MM.1S (cell line): ENCODE results near the gene RAB3IL1.

Experiments used
- DNase-seq: peaks from one replicate; pipeline ENCODE4 v3.0.0-alpha.2; 2015
- H2AFZ ChIP-seq: fragments of 300-600 bp; sonication (generic); 2 replicates; pipeline ENCODE4 v1.6.0; 2016; ENCODE audit warnings: antibody characterized with exemption, low read length
- H3F3A ChIP-seq: fragments of 300-600 bp; sonication (generic); 2 replicates; pipeline ENCODE4 v1.6.1; 2016; ENCODE audit warnings: mild to moderate bottlenecking, antibody characterized with exemption, low read length, moderate library complexity, mixed read lengths; ENCODE audit not compliant: insufficient read depth
- H3K27ac ChIP-seq: fragments of 300-600 bp; sonication (generic); 2 replicates; pipeline ENCODE4 v1.5.1; 2016; ENCODE audit warnings: mild to moderate bottlenecking, low read length
- H3K27me3 ChIP-seq: fragments of 300-600 bp; sonication (generic); replicated peaks from 2 replicates; pipeline ENCODE4 v1.6.0; 2016; ENCODE audit warnings: low read length; ENCODE audit not compliant: insufficient read depth
- H3K36me3 ChIP-seq: fragments of 300-600 bp; sonication (generic); replicated peaks from 2 replicates; pipeline ENCODE4 v1.6.1; 2016; ENCODE audit warnings: mild to moderate bottlenecking, low read length, mixed read lengths; ENCODE audit not compliant: insufficient read depth
- H3K4me1 ChIP-seq: fragments of 300-600 bp; sonication (generic); 2 replicates; pipeline ENCODE4 v1.6.1; 2016; ENCODE audit warnings: low read length, mixed read lengths
- H3K4me2 ChIP-seq: fragments of 300-600 bp; sonication (generic); 2 replicates; pipeline ENCODE4 v1.6.0; 2016; ENCODE audit warnings: low read depth, low read length
- H3K4me3 ChIP-seq: fragments of 300-600 bp; sonication (generic); 2 replicates; pipeline ENCODE4 v1.5.1; 2016; ENCODE audit warnings: low read length, mixed read lengths
- H3K79me2 ChIP-seq: fragments of 300-600 bp; sonication (generic); 2 replicates; pipeline ENCODE4 v1.6.1; 2016; ENCODE audit warnings: mixed run types, low read length, mixed read lengths
- H3K9ac ChIP-seq: fragments of 300-600 bp; sonication (generic); 2 replicates; pipeline ENCODE4 v1.6.1; 2016; ENCODE audit warnings: low read length, mixed read lengths
- H3K9me2 ChIP-seq: fragments of 300-600 bp; sonication (generic); replicated peaks from 2 replicates; pipeline ENCODE4 v1.6.1; 2016; ENCODE audit warnings: mild to moderate bottlenecking, low read length, mixed read lengths; ENCODE audit not compliant: insufficient read depth
- H3K9me3 ChIP-seq: fragments of 300-600 bp; sonication (generic); replicated peaks from 2 replicates; pipeline ENCODE4 v1.6.1; 2016; ENCODE audit warnings: mild to moderate bottlenecking, low read length, mixed read lengths; ENCODE audit not compliant: insufficient read depth
- H4K20me1 ChIP-seq: fragments of 300-600 bp; sonication (generic); 2 replicates; pipeline ENCODE4 v1.6.1; 2016; ENCODE audit warnings: mild to moderate bottlenecking, low read length, moderate library complexity, mixed read lengths; ENCODE audit not compliant: insufficient read depth
- EZH2 ChIP-seq: fragments of 300-600 bp; sonication (generic); optimal IDR thresholded peaks from 2 replicates; pipeline ENCODE3; 2017; ENCODE audit warnings: low read depth, mild to moderate bottlenecking, antibody characterized with exemption, low read length, mixed read lengths
- EZH2phosphoT487 ChIP-seq: fragments of 300-600 bp; sonication (generic); IDR thresholded peaks from 2 replicates; pipeline ENCODE4 v1.6.1; 2018; ENCODE audit warnings: antibody characterized with exemption, low read length
- TF ChIP-seq, protein P1 (sequence below): fragments of 300-600 bp; sonication (generic); IDR thresholded peaks from 2 replicates; pipeline ENCODE4 v1.5.1; 2016; ENCODE audit warnings: antibody characterized with exemption, low read length, mixed read lengths

RAB3IL1 gene

DNA sequence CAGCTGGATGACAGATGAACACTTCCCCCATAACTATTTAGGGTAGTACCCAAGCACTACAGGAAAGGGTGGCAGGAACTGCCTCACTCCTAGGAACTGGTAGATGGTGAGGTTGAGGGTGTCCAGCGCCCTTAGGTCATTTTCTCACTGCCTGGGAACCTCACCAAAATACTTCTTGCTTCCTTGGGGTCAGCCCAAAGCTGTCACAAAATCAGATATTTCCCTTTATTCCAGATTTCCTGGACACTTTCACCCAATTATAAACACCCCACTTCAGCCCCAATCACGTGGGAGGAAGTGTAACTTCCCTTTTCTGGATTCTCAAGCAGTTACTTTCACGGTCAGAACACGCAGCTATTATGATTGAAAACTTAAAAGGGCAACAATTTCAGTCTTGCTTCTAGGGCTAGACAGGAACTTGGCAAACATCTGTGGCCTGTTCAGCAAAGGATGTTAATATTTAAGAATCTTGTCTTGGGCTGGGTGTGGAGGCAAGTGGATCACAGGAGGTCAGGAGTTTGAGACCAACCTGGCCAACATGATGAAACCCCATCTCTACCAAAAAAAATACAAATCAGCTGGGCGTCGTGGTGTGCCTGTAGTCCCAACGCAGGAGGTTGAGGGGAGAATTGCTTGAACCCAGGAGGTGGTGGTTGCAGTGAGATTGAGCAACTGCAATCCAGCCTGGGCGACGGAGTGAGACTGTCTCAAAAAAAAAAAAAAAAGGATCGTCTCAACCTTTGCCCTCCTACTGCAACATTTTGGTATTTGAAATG, 46.1 kb upstream of the RAB3IL1 start:
- no peak for TF ChIP-seq EZH2phosphoT487
- TF ChIP-seq EZH2, result no peak
- TF ChIP-seq, protein P1, sequence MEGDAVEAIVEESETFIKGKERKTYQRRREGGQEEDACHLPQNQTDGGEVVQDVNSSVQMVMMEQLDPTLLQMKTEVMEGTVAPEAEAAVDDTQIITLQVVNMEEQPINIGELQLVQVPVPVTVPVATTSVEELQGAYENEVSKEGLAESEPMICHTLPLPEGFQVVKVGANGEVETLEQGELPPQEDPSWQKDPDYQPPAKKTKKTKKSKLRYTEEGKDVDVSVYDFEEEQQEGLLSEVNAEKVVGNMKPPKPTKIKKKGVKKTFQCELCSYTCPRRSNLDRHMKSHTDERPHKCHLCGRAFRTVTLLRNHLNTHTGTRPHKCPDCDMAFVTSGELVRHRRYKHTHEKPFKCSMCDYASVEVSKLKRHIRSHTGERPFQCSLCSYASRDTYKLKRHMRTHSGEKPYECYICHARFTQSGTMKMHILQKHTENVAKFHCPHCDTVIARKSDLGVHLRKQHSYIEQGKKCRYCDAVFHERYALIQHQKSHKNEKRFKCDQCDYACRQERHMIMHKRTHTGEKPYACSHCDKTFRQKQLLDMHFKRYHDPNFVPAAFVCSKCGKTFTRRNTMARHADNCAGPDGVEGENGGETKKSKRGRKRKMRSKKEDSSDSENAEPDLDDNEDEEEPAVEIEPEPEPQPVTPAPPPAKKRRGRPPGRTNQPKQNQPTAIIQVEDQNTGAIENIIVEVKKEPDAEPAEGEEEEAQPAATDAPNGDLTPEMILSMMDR, result no peak
- Histone ChIP-seq H3K36me3 (no peaks in the 10 kb centered on the region; the same call in 1 of the 2 replicates), H3F3A (no peaks in the 10 kb centered on the region), H2AFZ (no peak overlapping the region), H3K4me1 (peaks cover 24% of the 10 kb centered on the region), H3K9ac (no peak overlapping the region), H3K9me2 (no peaks in the 10 kb centered on the region), H3K27ac (peak overlapping the region; percentile 15; the same call in 1 of the 2 replicates), H3K27me3 (no peaks in the 10 kb centered on the region; the same call in 1 of the 2 replicates), H3K4me3 (no peak overlapping the region), H3K4me2 (no peak overlapping the region), H4K20me1 (no peaks in the 10 kb centered on the region), H3K79me2 (peaks cover 18% of the 10 kb centered on the region), H3K9me3 (no peaks in the 10 kb centered on the region)
- DNase-seq, result peak; percentile 19

DNA sequence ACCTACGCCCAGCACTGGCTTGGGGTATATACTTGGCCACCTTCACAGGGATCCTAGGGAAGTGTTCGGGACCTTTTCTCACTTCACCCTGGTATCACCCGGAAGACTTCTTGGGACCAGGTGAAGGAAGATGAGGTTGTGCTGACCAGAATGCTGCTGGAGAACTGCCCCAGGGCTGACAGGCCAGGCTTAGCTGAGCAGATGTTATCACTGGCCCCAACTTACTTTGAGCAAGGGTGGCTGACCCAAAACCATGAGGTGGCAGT, 45.6 kb upstream of the RAB3IL1 start:
- H3K36me3 ChIP-seq, result no peaks in the 10 kb centered on the region; the same call in 1 of the 2 replicates
- peaks cover 18% of the 10 kb centered on the region for H3K79me2 ChIP-seq
- TF ChIP-seq, protein P1, result no peak
- TF ChIP-seq EZH2, result no peak
- no peak for TF ChIP-seq EZH2phosphoT487
- H3K9me3 ChIP-seq, result no peaks in the 10 kb centered on the region
- no peaks in the 10 kb centered on the region for H4K20me1 ChIP-seq
- peak overlapping the region; percentile 15; the same call in 1 of the 2 replicates for H3K27ac ChIP-seq
- no peak overlapping the region for H3K4me2 ChIP-seq
- no peaks in the 10 kb centered on the region for H3F3A ChIP-seq
- no peaks in the 10 kb centered on the region; the same call in 1 of the 2 replicates for H3K27me3 ChIP-seq
- peaks cover 24% of the 10 kb centered on the region for H3K4me1 ChIP-seq
- no peak for DNase-seq
- H2AFZ ChIP-seq, result no peak overlapping the region
- H3K9ac ChIP-seq, result no peak overlapping the region
- H3K9me2 ChIP-seq, result no peaks in the 10 kb centered on the region
- H3K4me3 ChIP-seq, result no peak overlapping the region

DNA sequence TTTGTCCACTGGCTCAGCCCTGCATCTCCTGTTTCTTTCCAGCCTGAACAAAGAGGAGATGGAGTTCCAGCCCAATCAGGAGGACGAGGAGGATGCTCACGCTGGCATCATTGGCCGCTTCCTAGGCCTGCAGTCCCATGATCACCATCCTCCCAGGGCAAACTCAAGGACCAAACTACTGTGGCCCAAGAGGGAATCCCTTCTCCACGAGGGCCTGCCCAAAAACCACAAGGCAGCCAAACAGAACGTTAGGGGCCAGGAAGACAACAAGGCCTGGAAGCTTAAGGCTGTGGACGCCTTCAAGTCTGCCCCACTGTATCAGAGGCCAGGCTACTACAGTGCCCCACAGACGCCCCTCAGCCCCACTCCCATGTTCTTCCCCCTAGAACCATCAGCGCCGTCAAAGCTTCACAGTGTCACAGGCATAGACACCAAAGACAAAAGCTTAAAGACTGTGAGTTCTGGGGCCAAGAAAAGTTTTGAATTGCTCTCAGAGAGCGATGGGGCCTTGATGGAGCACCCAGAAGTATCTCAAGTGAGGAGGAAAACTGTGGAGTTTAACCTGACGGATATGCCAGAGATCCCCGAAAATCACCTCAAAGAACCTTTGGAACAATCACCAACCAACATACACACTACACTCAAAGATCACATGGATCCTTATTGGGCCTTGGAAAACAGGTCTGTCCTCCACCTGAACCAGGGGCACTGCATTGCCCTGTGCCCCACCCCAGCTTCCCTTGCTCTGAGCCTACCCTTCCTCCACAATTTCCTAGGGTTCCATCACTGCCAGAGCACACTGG, 45.0 kb upstream of the RAB3IL1 start:
- Histone ChIP-seq H3K4me2 (no peak overlapping the region), H3K4me3 (no peak overlapping the region), H3K9me2 (no peaks in the 10 kb centered on the region), H3K9me3 (no peaks in the 10 kb centered on the region), H4K20me1 (no peaks in the 10 kb centered on the region), H3K4me1 (peaks cover 24% of the 10 kb centered on the region), H3K27ac (no peak overlapping the region), H2AFZ (no peak overlapping the region), H3K9ac (no peak overlapping the region), H3F3A (no peaks in the 10 kb centered on the region), H3K36me3 (no peaks in the 10 kb centered on the region; the same call in 1 of the 2 replicates), H3K27me3 (no peaks in the 10 kb centered on the region; the same call in 1 of the 2 replicates), H3K79me2 (peaks cover 18% of the 10 kb centered on the region)
- no peak for DNase-seq
- TF ChIP-seq, protein P1, result no peak
- TF ChIP-seq EZH2, result no peak
- no peak for TF ChIP-seq EZH2phosphoT487
